Measurements from ENCODE around the gene TXNDC2. TPM values are rescaled to one million over a fixed set of nuclear protein-coding genes. Genes with fewer than 3 reads are reported as not detected.

The TXNDC2 gene
- total RNA-seq, 3 donors from 2014 or later: 0.28 TPM; not detected in 2

DNA sequence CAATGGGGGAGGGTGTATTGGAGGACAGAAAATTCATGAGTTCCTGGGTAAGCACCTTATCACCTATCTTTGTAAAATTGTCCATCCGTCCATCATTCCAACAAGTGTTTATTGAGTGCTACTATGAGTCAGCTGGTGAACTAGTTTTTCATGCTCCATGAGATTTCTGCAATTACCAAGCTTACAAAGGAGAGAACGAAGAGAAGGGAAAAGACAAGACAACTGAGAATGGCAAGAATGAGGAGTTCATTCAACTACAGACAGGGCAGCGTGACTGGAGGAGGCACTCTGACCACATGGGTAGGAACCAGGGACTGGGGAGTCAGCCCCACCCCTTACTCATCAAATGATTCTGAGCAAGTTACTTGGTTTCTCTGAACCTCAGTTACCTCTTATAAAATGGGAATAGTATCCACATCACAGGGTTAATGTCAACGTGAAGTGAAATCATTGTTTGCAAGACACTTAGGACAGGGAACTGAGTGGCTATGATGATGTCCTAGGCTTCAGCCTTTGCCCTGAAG, 18.6 kb upstream of the TXNDC2 start:
- intact Hi-C loops (cut with DNase I, micrococcal nuclease): no loop called here
- DNase-seq: no peak

DNA sequence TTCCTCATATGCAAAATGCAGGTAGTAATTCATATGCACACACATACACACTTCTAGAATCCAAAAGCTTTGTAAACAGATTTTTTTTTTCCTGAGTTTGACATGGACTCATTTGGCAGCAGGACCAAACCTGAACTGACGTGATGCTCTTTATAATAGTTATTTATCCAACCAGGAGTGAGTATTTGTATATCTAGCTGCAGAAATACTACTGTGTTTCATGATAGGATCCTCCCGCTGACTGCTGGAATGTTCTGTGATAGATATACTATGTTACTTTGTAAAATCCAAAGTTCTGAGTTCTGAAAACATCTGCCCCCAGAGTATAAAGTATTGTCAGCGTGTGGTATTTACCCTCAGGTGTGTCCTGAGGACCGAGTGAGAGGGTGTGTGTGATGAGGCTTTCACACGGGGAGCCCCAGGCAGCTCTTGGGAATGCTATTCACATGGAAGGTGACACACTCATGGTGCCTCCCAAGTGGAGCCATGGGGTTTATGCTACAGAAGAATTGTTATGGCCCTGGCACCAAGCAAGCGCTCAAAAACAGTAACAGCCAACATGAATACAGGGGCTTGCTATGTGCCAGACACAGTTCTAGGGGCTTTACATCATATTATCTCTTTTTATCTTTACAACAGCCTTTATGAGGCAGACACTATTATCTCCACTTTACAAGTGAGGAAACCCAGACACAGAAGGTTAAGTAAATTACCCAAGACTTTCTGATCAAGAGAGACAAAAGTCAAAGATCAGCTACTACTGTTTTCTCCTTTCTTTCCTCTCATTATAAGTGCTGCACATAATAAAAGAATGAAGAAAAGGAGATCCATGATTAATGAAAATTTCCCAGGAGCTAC, 16.7 kb upstream of the TXNDC2 start:
- DNase-seq: peak in 2 of 3 donors; percentile 41 to 46

More for the DNA sequence above, 18.6 kb upstream of the TXNDC2 start:
- H3K36me3 ChIP-seq (ENCODE audit: low read depth): no peaks in the 10 kb centered on the region
- H3K9me3 ChIP-seq: peaks cover 6% of the 10 kb centered on the region
- no peak overlapping the region for H3K4me3 ChIP-seq
- TF ChIP-seq, protein P1, sequence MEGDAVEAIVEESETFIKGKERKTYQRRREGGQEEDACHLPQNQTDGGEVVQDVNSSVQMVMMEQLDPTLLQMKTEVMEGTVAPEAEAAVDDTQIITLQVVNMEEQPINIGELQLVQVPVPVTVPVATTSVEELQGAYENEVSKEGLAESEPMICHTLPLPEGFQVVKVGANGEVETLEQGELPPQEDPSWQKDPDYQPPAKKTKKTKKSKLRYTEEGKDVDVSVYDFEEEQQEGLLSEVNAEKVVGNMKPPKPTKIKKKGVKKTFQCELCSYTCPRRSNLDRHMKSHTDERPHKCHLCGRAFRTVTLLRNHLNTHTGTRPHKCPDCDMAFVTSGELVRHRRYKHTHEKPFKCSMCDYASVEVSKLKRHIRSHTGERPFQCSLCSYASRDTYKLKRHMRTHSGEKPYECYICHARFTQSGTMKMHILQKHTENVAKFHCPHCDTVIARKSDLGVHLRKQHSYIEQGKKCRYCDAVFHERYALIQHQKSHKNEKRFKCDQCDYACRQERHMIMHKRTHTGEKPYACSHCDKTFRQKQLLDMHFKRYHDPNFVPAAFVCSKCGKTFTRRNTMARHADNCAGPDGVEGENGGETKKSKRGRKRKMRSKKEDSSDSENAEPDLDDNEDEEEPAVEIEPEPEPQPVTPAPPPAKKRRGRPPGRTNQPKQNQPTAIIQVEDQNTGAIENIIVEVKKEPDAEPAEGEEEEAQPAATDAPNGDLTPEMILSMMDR (IDR thresholded peaks at IDR 0.05): no peak
- no peak for ATAC-seq
- peaks cover 17% of the 10 kb centered on the region for H3K4me1 ChIP-seq (ENCODE audit: low read depth)

DNA sequence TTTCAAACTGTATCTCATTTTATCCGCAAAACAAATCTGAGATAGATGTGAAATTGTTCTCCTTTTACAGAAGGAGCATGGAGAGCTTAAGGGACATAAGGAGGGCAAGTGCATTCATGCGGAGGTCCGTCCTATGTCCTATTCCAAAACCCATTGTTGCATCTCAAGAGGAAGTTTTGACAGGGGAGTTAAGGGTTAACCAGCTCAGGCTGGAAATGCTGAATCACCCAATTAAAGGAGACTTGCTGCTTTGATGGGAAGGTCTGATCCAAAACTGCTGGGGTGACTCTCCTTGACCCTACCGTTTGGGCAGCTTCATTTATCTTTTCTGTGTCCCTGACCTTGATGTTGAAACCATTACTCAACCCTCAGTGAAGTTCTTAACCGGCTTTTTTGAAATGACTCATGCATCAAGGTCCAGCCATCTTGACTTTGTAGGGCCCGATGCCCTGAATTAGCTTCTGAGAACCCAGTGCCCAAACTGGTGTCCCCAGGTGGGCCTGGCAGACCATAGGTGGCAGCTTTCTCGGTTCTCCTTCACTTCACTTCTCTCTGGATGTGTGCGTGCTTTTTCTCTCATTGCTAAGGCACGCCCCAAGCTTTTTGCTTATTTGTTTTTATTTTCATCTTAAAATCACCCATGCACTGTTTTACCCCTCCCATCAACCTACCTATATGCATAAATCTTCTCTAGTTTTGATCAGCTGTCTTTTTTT, 15.9 kb upstream of the TXNDC2 start:
- Histone ChIP-seq H3K9me3 (peaks cover 6% of the 10 kb centered on the region), H3K4me3 (no peak overlapping the region), H3K4me1 (ENCODE audit: low read depth) (peaks cover 17% of the 10 kb centered on the region), H3K36me3 (ENCODE audit: low read depth) (no peaks in the 10 kb centered on the region)
- TF ChIP-seq, protein P1 (IDR thresholded peaks at IDR 0.05): no peak
- intact Hi-C loops (cut with DNase I, micrococcal nuclease): no loop called here
- no peak for DNase-seq
- peak; percentile 54 for ATAC-seq

More for the DNA sequence above, 16.7 kb upstream of the TXNDC2 start:
- TF ChIP-seq, protein P1 (IDR thresholded peaks at IDR 0.05): no peak
- intact Hi-C loops (cut with DNase I, micrococcal nuclease): no loop called here
- H3K36me3 ChIP-seq (ENCODE audit: low read depth): no peaks in the 10 kb centered on the region
- H3K4me1 ChIP-seq (ENCODE audit: low read depth): peaks cover 17% of the 10 kb centered on the region
- peaks cover 6% of the 10 kb centered on the region for H3K9me3 ChIP-seq
- ATAC-seq: peak; percentile 64
- H3K4me3 ChIP-seq: no peak overlapping the region

DNA sequence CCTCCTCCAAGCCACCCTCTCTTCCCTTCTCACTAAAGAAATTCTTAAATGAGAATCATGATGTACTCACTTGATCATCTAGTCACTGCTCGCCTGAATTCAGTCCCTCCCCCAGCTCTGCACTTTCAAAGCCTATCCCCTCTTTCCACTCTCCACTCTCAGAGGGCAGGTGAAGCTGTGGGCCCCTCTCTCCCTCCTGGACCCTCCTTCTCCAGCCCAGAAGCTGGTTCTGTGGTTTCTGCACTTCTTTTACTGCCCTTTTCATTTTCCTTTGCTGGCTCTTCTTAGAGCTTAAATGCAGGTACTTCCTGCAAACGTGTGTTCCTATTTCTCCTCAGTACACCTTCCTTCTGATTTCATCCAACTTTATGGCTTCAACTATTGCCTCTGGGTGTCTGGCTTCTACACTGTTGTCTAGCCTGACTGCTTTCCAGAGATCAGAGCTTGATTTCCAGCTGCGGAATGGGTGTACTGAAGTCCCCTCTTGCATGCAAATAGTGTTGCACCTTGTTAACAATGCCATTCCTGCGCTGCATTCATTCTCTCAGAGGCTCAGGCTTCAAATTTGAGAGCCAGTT, 15.3 kb upstream of the TXNDC2 start:
- TF ChIP-seq, protein P1 (IDR thresholded peaks at IDR 0.05): no peak
- H3K9me3 ChIP-seq: peaks cover 2% of the 10 kb centered on the region
- DNase-seq (no peak), ATAC-seq (peak; percentile 42)
- intact Hi-C loops (cut with DNase I, micrococcal nuclease): no loop called here
- no peak overlapping the region for H3K4me3 ChIP-seq
- peaks cover 17% of the 10 kb centered on the region for H3K4me1 ChIP-seq (ENCODE audit: low read depth)
- H3K36me3 ChIP-seq (ENCODE audit: low read depth): no peaks in the 10 kb centered on the region

DNA sequence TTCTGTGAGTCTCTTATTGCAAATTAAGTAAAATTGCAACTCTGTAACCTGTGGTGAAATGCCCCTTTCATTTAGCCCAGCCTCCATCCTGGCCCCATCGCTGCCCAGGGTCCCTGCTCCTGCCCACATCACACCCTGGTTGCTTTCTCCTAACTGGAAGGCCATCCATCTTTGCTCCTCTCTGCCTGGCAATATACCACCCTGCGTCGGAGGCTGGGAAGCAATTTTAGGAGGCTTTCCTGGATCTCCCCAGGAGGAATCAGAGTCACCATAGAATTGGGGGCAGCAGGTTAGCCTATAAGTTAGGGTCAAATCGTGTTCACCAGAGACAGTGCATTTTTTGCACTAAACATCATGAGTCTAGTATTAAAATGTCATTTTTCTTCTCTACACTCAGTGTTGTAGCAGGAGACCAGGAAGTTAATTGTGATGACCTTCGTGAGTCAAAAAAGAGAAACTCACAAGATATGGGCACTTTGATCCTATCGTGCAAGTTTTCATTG, 14.5 kb upstream of the TXNDC2 start:
- H3K36me3 ChIP-seq (ENCODE audit: low read depth): no peaks in the 10 kb centered on the region
- no peak overlapping the region for H3K4me3 ChIP-seq
- H3K9me3 ChIP-seq: no peaks in the 10 kb centered on the region
- intact Hi-C loops (cut with DNase I, micrococcal nuclease): no loop called here
- H3K4me1 ChIP-seq (ENCODE audit: low read depth): peaks cover 17% of the 10 kb centered on the region
- TF ChIP-seq, protein P1 (IDR thresholded peaks at IDR 0.05): no peak
- no peak for ATAC-seq
- DNase-seq: no peak
